Measurements from ENCODE around the gene RFX3.

Gene RFX3

GRCh38 chr9:3431890-3432289 is 93.9 kb downstream of the RFX3 start:
- no peak for DNase-seq

GRCh38 chr9:3419893-3420292 is 105.9 kb downstream of the RFX3 start:
- DNase-seq: no peak

- DNase-seq: no peak
Measured at GRCh38 chr9:3415906-3416305, 109.9 kb downstream of the RFX3 start.

- DNase-seq: no peak
Measured at GRCh38 chr9:3413984-3414383, 111.8 kb downstream of the RFX3 start.

- DNase-seq: no peak
Measured at GRCh38 chr9:3410461-3410860, 115.3 kb downstream of the RFX3 start.

GRCh38 chr9:3409453-3409852 is 116.3 kb downstream of the RFX3 start:
- no peak for DNase-seq

- no peak for DNase-seq
Measured at GRCh38 chr9:3403315-3403714, 122.5 kb downstream of the RFX3 start.

- DNase-seq: no peak
Measured at GRCh38 chr9:3401221-3401954, 124.4 kb downstream of the RFX3 start.

GRCh38 chr9:3398232-3398648 is 127.6 kb downstream of the RFX3 start:
- DNase-seq: no peak

- DNase-seq: no peak
Measured at GRCh38 chr9:3397766-3398165, 128.0 kb downstream of the RFX3 start.

- DNase-seq: no peak
Measured at GRCh38 chr9:3391414-3391813, 134.4 kb downstream of the RFX3 start.

GRCh38 chr9:3386753-3387152 is 139.0 kb downstream of the RFX3 start:
- DNase-seq: no peak

- DNase-seq: peak; percentile 21 to 43
Measured at GRCh38 chr9:3385871-3386270, 139.9 kb downstream of the RFX3 start.

- DNase-seq: no peak
Measured at GRCh38 chr9:3371842-3372241, 154.0 kb downstream of the RFX3 start.

- DNase-seq: no peak
Measured at GRCh38 chr9:3370715-3371114, 155.1 kb downstream of the RFX3 start.

GRCh38 chr9:3367185-3367584 is 158.6 kb downstream of the RFX3 start:
- DNase-seq: no peak

GRCh38 chr9:3361689-3362392 is 164.0 kb downstream of the RFX3 start:
- DNase-seq: no peak

GRCh38 chr9:3361116-3361515 is 164.7 kb downstream of the RFX3 start:
- DNase-seq: no peak

- DNase-seq: no peak
Measured at GRCh38 chr9:3360245-3360644, 165.6 kb downstream of the RFX3 start.

- DNase-seq: no peak
Measured at GRCh38 chr9:3359778-3360177, 166.0 kb downstream of the RFX3 start.

GRCh38 chr9:3359048-3359692 is 166.6 kb downstream of the RFX3 start:
- no peak for DNase-seq

- no peak for DNase-seq
Measured at GRCh38 chr9:3348169-3348568, 177.6 kb downstream of the RFX3 start.

- DNase-seq: no peak
Measured at GRCh38 chr9:3346549-3346948, 179.3 kb downstream of the RFX3 start.

GRCh38 chr9:3343671-3344070 is 182.1 kb downstream of the RFX3 start:
- DNase-seq: no peak

Data from activated CD4-positive, alpha-beta T cell treated with anti-CD3 and anti-CD28 coated beads, Interleukin-2, amount 50 U/mL, for 48 hours (primary cell).